K562 (cell line): ENCODE results near the gene DUSP10. TPM values are rescaled to one million over a fixed set of nuclear protein-coding genes. Genes with fewer than 3 reads are reported as not detected.

Experiments used
- ATAC-seq: fragments of 200-7000 bp; cut with Tn5 transposase; 3 replicates; pipeline ENCODE4 v1.9.1; 2020; ENCODE audit warnings: moderate library complexity
- BruUV-seq: library from RNA; stranded (reverse); fragments of 400-500 nt; replicated peaks from 2 replicates; lab custom pipeline; 2021; lab: Mats Ljungman, UMichigan
- CTCF ChIA-PET: fragments of 300-600 bp; formaldehyde crosslinking; extraction: SDS; loops from one replicate; lab custom pipeline; 2021; ENCODE audit warnings: low intra/inter-chr PET ratio; lab: Yijun Ruan, JAX
- POLR2A ChIA-PET: fragments of 300-600, 350-650 bp; sonication (Branson Sonifier 250); formaldehyde crosslinking; extraction: SDS; loops from one replicate; lab custom pipeline; 2021; ENCODE audit warnings: antibody characterized with exemption, inconsistent platforms; lab: Yijun Ruan, JAX
- DNase-seq, 4 experiments: peaks; one replicate each; pipeline versions ENCODE4 v3.0.0 to v3.0.0-alpha.2; 2011 to 2018; ENCODE audit warnings: low spot score in 3 of 4, mixed read lengths in 3 of 4; ENCODE audit errors: extremely low read depth in 1 of 4
- FAIRE-seq: peaks from 2 replicates; lab custom pipeline; 2011; peaks lifted over from hg19 to GRCh38; lab: Jason Lieb, UNC
- H2AFZ ChIP-seq: 2 replicates; pipeline ENCODE4 v1.6.0; 2011; ENCODE audit warnings: low read depth, low read length, control low read depth, inconsistent platforms
- H3K27ac ChIP-seq: fragments of 200-600 bp; 3 replicates; pipeline ENCODE4 v1.8.0; 2011; ENCODE audit warnings: low read depth, mild to moderate bottlenecking, control low read depth, inconsistent platforms, low read length, moderate library complexity, mixed read lengths; ENCODE audit errors: extremely low read depth
- H3K27me3 ChIP-seq, 2 experiments: fragments of 300-600 bp in 1 of 2; 2 replicates in 1 of 2; 3 replicates in 1 of 2; pipeline versions ENCODE4 v1.6.0 to v1.8.0; 2011; ENCODE audit warnings: inconsistent platforms in 2 of 2, low read length in 2 of 2, mild to moderate bottlenecking in 1 of 2, mixed read lengths in 1 of 2, moderate library complexity in 1 of 2; ENCODE audit not compliant: control insufficient read depth in 2 of 2, insufficient read depth in 2 of 2
- H3K36me3 ChIP-seq: fragments of 300-600 bp; 3 replicates; pipeline ENCODE4 v1.8.0; 2011; ENCODE audit warnings: mild to moderate bottlenecking, low read length, inconsistent platforms; ENCODE audit not compliant: control insufficient read depth, insufficient read depth
- H3K4me1 ChIP-seq, 2 experiments: fragments of 200-600 bp in 1 of 2; replicated peaks in 1 of 2; 2 replicates in 1 of 2; 3 replicates in 1 of 2; pipeline versions ENCODE4 v1.5.1 to v1.8.0; 2011; ENCODE audit warnings: inconsistent platforms in 2 of 2, low read length in 2 of 2, mild to moderate bottlenecking in 1 of 2, mixed read lengths in 1 of 2, moderate library complexity in 1 of 2; ENCODE audit not compliant: control insufficient read depth in 2 of 2, insufficient read depth in 2 of 2
- H3K4me2 ChIP-seq: 2 replicates; pipeline ENCODE4 v1.6.1; 2011; ENCODE audit warnings: low read length, control low read depth, inconsistent platforms, mixed read lengths; ENCODE audit not compliant: insufficient read depth
- H3K4me3 ChIP-seq: fragments of 200-600 bp; sonication (generic), shearing (Covaris generic); 2 replicates; pipeline ENCODE4 v1.5.1; 2016; ENCODE audit warnings: control low read depth, inconsistent platforms
- H3K79me2 ChIP-seq: fragments of 200-600 bp; 3 replicates; pipeline ENCODE4 v1.8.0; 2011; ENCODE audit warnings: low read length, inconsistent platforms; ENCODE audit not compliant: control insufficient read depth, insufficient read depth
- H3K9ac ChIP-seq, 2 experiments: 2 replicates each; pipeline versions ENCODE4 v1.6.0 to v1.6.1; 2011; ENCODE audit warnings: low read depth in 2 of 2, low read length in 2 of 2, control low read depth in 1 of 2, inconsistent platforms in 1 of 2, mild to moderate bottlenecking in 1 of 2, mixed read lengths in 1 of 2; ENCODE audit not compliant: insufficient read depth in 1 of 2
- H3K9me1 ChIP-seq: one replicate; pipeline ENCODE4 v1.6.0; 2011; ENCODE audit warnings: inconsistent platforms, mild to moderate bottlenecking, low read length, moderate library complexity; ENCODE audit not compliant: control insufficient read depth, insufficient read depth
- H3K9me3 ChIP-seq: replicated peaks from 2 replicates; pipeline ENCODE4 v1.5.1; 2011; ENCODE audit warnings: low read depth, low read length, inconsistent platforms; ENCODE audit not compliant: control insufficient read depth, insufficient read depth
- H4K20me1 ChIP-seq: replicated peaks from 2 replicates; pipeline ENCODE4 v1.6.1; 2011; ENCODE audit warnings: low read length, inconsistent platforms, mixed read lengths; ENCODE audit not compliant: control insufficient read depth, insufficient read depth
- C11orf30 ChIP-seq: fragments of 450-650 bp; IDR thresholded peaks from 2 replicates; pipeline ENCODE4 v1.6.1; 2016; ENCODE audit warnings: low read depth, mild to moderate bottlenecking
- EP400 ChIP-seq: fragments of 450-650 bp; IDR thresholded peaks from 2 replicates; pipeline ENCODE4 v1.6.1; 2017; ENCODE audit warnings: antibody characterized with exemption, mild to moderate bottlenecking, moderate library complexity
- MAFF ChIP-seq: IDR thresholded peaks from 2 replicates; pipeline ENCODE4 v1.6.1; 2012; ENCODE audit warnings: low read length, improper control_type of control experiment
- NUFIP1 ChIP-seq: fragments of 450-650 bp; IDR thresholded peaks from 2 replicates; pipeline ENCODE4 v1.6.1; 2018; ENCODE audit not compliant: partially characterized antibody
- PTBP1 ChIP-seq: fragments of 200-400 bp; formaldehyde crosslinking; IDR thresholded peaks from 2 replicates; pipeline ENCODE4 v1.6.1; 2017; ENCODE audit warnings: low read depth, low read length
- SRSF9 ChIP-seq: fragments of 200-400 bp; formaldehyde crosslinking; IDR thresholded peaks from 2 replicates; pipeline ENCODE4 v1.6.1; 2017; ENCODE audit warnings: low read depth, low read length, borderline replicate concordance
- STAG1 ChIP-seq: sonication (generic); formaldehyde crosslinking; IDR thresholded peaks from 2 replicates; pipeline ENCODE4 v1.5.0; 2020; ENCODE audit warnings: missing genetic modification reagents, borderline replicate concordance
- ZBTB8A ChIP-seq: fragments of 450-650 bp; IDR thresholded peaks from 2 replicates; pipeline ENCODE4 v1.6.1; 2018; ENCODE audit warnings: mild to moderate bottlenecking, moderate library complexity; ENCODE audit not compliant: partially characterized antibody
- ZNF766 ChIP-seq: fragments of 200-800 bp; sonication (Bioruptor generic); conservative IDR thresholded peaks from 2 replicates; pipeline ENCODE4 v1.6.1; 2016; ENCODE audit warnings: missing genetic modification characterization, missing compliant biosample characterization
- WGBS: fragments of 100-300 bp; shearing (Covaris generic); methylation state at CpG from one replicate; pipeline ENCODE4 v1.1.6; 2016; ENCODE audit warnings: low coverage, mixed read lengths; ENCODE audit not compliant: insufficient coverage; ENCODE audit errors: missing lambda C conversion rate; 5-methylcytosine and 5-hydroxymethylcytosine counted together
- in situ Hi-C: fragments of 300-500 bp; cut with MboI; formaldehyde crosslinking; loops from 4 replicates; pipeline ENCODE4 v1.15.0; 2018; ENCODE audit warnings: inconsistent platforms, mixed read lengths
- intact Hi-C: fragments of 100-400 bp; cut with micrococcal nuclease; formaldehyde crosslinking; loops from 2 replicates; pipeline ENCODE4 v1.14.2; 2022
- polyA plus RNA-seq, 8 experiments: library from polyadenylated mRNA; depleted of rRNA in 4 of 8; stranded (reverse) in 5 of 8; unstranded in 3 of 8; fragments of >200 nt; fragmentation: Nextera tagmentation in 2 of 8; fragmentation: Illumina TruSeq in 1 of 8; extraction: Ambion mirVana in 2 of 8; extraction: Trizol in 1 of 8; gene quantifications; 2 replicates each; pipeline versions ENCODE4 v1.2.1 to v1.2.3, GENCODE V29; 2011 to 2014; ENCODE audit warnings: inconsistent platforms in 1 of 8, missing spikeins in 1 of 8
- total RNA-seq, 7 experiments: library from RNA; depleted of rRNA in 6 of 7; stranded (reverse); fragments of >200 nt in 6 of 7; fragmentation: Illumina TruSeq in 2 of 7; extraction: Trizol in 2 of 7; gene quantifications; 2 replicates each; pipeline versions ENCODE4 v1.2.1 to v1.2.3, GENCODE V29; 2011 to 2021; ENCODE audit warnings: low replicate concordance in 1 of 7
- TF ChIP-seq, protein P1 (sequence below): IDR thresholded peaks from 3 replicates; pipeline ENCODE4 v1.6.1; 2011; ENCODE audit warnings: borderline replicate concordance, mild to moderate bottlenecking, moderate library complexity; ENCODE audit not compliant: insufficient read length; ENCODE audit errors: extremely low read depth
- TF ChIP-seq, protein P2 (sequence below): fragments of 150-350 bp; IDR thresholded peaks from 2 replicates; pipeline ENCODE4 v1.6.1; 2014; ENCODE audit warnings: low read depth, mild to moderate bottlenecking, low read length, borderline replicate concordance
- TF ChIP-seq, protein P3 (sequence below): fragments of 450-650 bp; IDR thresholded peaks from 2 replicates; pipeline ENCODE4 v1.6.1; 2016; ENCODE audit warnings: missing biosample characterization, missing genetic modification characterization

DUSP10 gene
- total and polyA plus RNA-seq, 9 of the 15 experiments (the other 6 are each of a cell fraction or from before 2014, with no cell fraction given), result 1.7 to 8.3 (median 6.1) TPM

DNA sequence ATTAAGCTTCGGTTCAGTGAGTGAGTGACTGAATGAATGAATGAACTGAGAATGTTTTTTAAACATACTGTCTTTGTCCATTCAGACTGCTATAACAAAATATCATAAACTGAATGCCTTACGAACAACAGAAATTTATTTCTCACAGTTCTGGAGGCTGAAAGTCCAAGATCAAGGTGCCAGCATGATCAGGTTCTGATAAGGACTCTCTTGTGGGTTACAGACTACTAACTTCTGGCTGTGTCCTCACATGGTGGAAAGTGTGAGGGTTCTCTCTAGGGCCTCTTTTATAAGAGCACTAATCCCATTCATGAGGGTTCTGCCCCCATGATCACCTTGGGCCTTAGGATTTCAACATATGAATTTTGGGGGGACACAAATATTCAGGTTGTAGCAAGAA, 7.1 kb upstream of the DUSP10 start:
- WGBS, result 49% methylated on average over 2 of the region's 2 CpGs
- no peaks in the 10 kb centered on the region for H3K9me3 ChIP-seq
- CTCF ChIA-PET, result no interaction called here
- no TSS peak for BruUV-seq
- no peaks in the 10 kb centered on the region for H3K9me1 ChIP-seq
- POLR2A ChIA-PET, result no interaction called here
- H3K79me2 ChIP-seq, result no peaks in the 10 kb centered on the region
- H3K4me2 ChIP-seq, result no peak overlapping the region
- H3K9ac ChIP-seq, result no peak overlapping the region
- H4K20me1 ChIP-seq, result no peaks in the 10 kb centered on the region
- no peaks in the 10 kb centered on the region for H3K27me3 ChIP-seq
- no peak for DNase-seq
- TF ChIP-seq, protein P1, sequence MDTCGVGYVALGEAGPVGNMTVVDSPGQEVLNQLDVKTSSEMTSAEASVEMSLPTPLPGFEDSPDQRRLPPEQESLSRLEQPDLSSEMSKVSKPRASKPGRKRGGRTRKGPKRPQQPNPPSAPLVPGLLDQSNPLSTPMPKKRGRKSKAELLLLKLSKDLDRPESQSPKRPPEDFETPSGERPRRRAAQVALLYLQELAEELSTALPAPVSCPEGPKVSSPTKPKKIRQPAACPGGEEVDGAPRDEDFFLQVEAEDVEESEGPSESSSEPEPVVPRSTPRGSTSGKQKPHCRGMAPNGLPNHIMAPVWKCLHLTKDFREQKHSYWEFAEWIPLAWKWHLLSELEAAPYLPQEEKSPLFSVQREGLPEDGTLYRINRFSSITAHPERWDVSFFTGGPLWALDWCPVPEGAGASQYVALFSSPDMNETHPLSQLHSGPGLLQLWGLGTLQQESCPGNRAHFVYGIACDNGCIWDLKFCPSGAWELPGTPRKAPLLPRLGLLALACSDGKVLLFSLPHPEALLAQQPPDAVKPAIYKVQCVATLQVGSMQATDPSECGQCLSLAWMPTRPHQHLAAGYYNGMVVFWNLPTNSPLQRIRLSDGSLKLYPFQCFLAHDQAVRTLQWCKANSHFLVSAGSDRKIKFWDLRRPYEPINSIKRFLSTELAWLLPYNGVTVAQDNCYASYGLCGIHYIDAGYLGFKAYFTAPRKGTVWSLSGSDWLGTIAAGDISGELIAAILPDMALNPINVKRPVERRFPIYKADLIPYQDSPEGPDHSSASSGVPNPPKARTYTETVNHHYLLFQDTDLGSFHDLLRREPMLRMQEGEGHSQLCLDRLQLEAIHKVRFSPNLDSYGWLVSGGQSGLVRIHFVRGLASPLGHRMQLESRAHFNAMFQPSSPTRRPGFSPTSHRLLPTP, result no peak
- TF ChIP-seq NUFIP1, result no peak
- TF ChIP-seq, protein P2, sequence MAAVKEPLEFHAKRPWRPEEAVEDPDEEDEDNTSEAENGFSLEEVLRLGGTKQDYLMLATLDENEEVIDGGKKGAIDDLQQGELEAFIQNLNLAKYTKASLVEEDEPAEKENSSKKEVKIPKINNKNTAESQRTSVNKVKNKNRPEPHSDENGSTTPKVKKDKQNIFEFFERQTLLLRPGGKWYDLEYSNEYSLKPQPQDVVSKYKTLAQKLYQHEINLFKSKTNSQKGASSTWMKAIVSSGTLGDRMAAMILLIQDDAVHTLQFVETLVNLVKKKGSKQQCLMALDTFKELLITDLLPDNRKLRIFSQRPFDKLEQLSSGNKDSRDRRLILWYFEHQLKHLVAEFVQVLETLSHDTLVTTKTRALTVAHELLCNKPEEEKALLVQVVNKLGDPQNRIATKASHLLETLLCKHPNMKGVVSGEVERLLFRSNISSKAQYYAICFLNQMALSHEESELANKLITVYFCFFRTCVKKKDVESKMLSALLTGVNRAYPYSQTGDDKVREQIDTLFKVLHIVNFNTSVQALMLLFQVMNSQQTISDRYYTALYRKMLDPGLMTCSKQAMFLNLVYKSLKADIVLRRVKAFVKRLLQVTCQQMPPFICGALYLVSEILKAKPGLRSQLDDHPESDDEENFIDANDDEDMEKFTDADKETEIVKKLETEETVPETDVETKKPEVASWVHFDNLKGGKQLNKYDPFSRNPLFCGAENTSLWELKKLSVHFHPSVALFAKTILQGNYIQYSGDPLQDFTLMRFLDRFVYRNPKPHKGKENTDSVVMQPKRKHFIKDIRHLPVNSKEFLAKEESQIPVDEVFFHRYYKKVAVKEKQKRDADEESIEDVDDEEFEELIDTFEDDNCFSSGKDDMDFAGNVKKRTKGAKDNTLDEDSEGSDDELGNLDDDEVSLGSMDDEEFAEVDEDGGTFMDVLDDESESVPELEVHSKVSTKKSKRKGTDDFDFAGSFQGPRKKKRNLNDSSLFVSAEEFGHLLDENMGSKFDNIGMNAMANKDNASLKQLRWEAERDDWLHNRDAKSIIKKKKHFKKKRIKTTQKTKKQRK, result no peak
- no peak for TF ChIP-seq MAFF
- no peak for TF ChIP-seq ZBTB8A
- TF ChIP-seq C11orf30, result no peak
- no peak for TF ChIP-seq PTBP1
- TF ChIP-seq, protein P3, sequence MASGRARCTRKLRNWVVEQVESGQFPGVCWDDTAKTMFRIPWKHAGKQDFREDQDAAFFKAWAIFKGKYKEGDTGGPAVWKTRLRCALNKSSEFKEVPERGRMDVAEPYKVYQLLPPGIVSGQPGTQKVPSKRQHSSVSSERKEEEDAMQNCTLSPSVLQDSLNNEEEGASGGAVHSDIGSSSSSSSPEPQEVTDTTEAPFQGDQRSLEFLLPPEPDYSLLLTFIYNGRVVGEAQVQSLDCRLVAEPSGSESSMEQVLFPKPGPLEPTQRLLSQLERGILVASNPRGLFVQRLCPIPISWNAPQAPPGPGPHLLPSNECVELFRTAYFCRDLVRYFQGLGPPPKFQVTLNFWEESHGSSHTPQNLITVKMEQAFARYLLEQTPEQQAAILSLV, result no peak
- TF ChIP-seq SRSF9, result no peak
- no peak for TF ChIP-seq ZNF766 (CRISPR knock-in tag)
- no peak for TF ChIP-seq EP400
- no peak for TF ChIP-seq STAG1 (CRISPR knock-in tag)
- no peak overlapping the region for H2AFZ ChIP-seq
- H3K27ac ChIP-seq, result no peak overlapping the region
- no peaks in the 10 kb centered on the region for H3K4me1 ChIP-seq
- ATAC-seq, result no peak
- H3K36me3 ChIP-seq, result no peaks in the 10 kb centered on the region
- no peak overlapping the region for H3K4me3 ChIP-seq
- in situ Hi-C loops, result no loop called here
- no peak for FAIRE-seq
- intact Hi-C loops, result loop anchor here (10.0 kb wide), 1 partner anchor 256 kb away; no protein-coding TSS in a partner anchor
